Lung (tissue), 12 donors: Measurements from ENCODE around the gene CIT. TPM values are rescaled to one million over a fixed set of nuclear protein-coding genes. Genes with fewer than 3 reads are reported as not detected.
"Not testable (repeated sequence)": the region's sequence is repeated elsewhere in the genome, so short reads cannot be mapped to it uniquely, and the experiment has no call there.

Experiments used
- ATAC-seq: fragments of 200-7000 bp; cut with Tn5 transposase; one replicate; pipeline ENCODE4 v1.9.1; 2020; ENCODE audit warnings: moderate number of reproducible peaks; ENCODE audit not compliant: insufficient read depth, low FRiP score
- DNase-seq, 3 donors: peaks; one replicate each; pipeline ENCODE4 v3.0.0-alpha.2; 2013 to 2017
- H3K27ac ChIP-seq, 2 donors: one replicate each; pipeline ENCODE4 v1.5.1; 2013; ENCODE audit warnings: mild to moderate bottlenecking in 2 of 2, moderate library complexity in 2 of 2, control low read depth in 1 of 2, inconsistent platforms in 1 of 2, low read depth in 1 of 2, low read length in 1 of 2
- H3K27me3 ChIP-seq, 3 donors: one replicate each; pipeline ENCODE4 v1.5.1; 2013; ENCODE audit warnings: low read length in 2 of 3; ENCODE audit not compliant: control insufficient read depth in 3 of 3, insufficient read depth in 3 of 3
- H3K36me3 ChIP-seq, 4 donors: one replicate each; pipeline ENCODE4 v1.5.1; 2013; ENCODE audit warnings: low read length in 4 of 4, mild to moderate bottlenecking in 1 of 4, moderate library complexity in 1 of 4; ENCODE audit not compliant: control insufficient read depth in 4 of 4, insufficient read depth in 4 of 4
- H3K4me1 ChIP-seq, 5 donors: one replicate each; pipeline ENCODE4 v1.5.1; 2013; ENCODE audit warnings: low read length in 5 of 5, mild to moderate bottlenecking in 2 of 5, moderate library complexity in 1 of 5; ENCODE audit not compliant: control insufficient read depth in 5 of 5, insufficient read depth in 5 of 5
- H3K4me3 ChIP-seq: one replicate; pipeline ENCODE4 v1.5.1; 2013; ENCODE audit warnings: mild to moderate bottlenecking, control low read depth, moderate library complexity
- H3K9ac ChIP-seq, 2 donors: one replicate each; pipeline ENCODE4 v1.5.1; 2013; ENCODE audit warnings: low read length in 2 of 2, control low read depth in 1 of 2; ENCODE audit not compliant: insufficient read depth in 1 of 2
- H3K9me3 ChIP-seq, 4 donors: one replicate each; pipeline ENCODE4 v1.5.1; 2013; ENCODE audit warnings: low read length in 3 of 4, mild to moderate bottlenecking in 1 of 4, moderate library complexity in 1 of 4; ENCODE audit not compliant: control insufficient read depth in 4 of 4, insufficient read depth in 3 of 4
- WGBS, 2 donors: extraction: QIAGEN DNeasy Blood & Tissue Kit; methylation state at CpG; one replicate each; pipeline ENCODE4 v1.1.7; 2013; 5-methylcytosine and 5-hydroxymethylcytosine counted together
- polyA plus RNA-seq, 2 donors: library from polyadenylated mRNA; stranded (reverse); fragments of 200-250 nt; gene quantifications; one replicate each; pipeline ENCODE4 v1.2.1, GENCODE V29; 2013
- total RNA-seq, 2 donors: library from RNA; depleted of rRNA in 1 of 2; stranded (reverse); fragments of >200 nt in 1 of 2; gene quantifications; one replicate each; pipeline ENCODE4 v1.2.1, GENCODE V29; 2014 to 2021
- TF ChIP-seq, protein P1 (sequence below): IDR thresholded peaks from 2 replicates; pipeline ENCODE4 v1.5.1; 2012; ENCODE audit warnings: mild to moderate bottlenecking; ENCODE audit errors: control extremely low read depth, extremely low read depth
- donor health status: control.
- donor health status: control.
- donor health status: Bipolar disorder and iron deficiency.
- donor health status: healthy.
- donor health status: DM: yes; HTN: yes; CAD: no.

The CIT gene
- total and polyA plus RNA-seq, 4 donors: 5.0 to 29.3 (median 14.9) TPM

DNA sequence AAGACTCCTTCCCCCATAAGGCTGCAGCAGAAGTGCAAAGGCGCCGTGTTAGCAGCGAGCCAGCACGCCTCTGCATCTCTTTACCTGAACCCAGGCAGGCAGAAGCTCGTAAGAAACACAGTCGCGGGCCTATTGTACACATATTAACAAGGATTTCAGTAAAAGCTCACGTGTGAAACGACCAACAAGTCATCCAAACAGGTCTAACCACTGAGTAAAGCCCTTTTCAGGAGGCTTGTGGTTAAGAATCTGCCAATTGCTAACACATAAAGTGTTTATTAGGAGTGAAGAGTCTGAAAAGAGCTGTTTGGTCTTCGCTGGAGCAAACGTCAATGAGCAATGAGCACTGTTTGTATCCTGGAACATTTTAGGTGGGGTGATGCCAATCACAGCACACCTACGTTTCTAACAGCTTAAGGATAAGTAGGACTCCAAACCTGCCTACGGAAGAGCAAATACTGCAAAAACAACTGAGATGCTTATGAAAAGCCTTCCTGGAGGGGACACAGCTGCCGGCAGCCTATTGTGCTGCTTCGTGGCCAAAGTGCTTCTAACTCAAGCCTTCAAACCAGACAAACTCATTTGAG, 166.1 kb downstream of the CIT start:
- ATAC-seq (peak; percentile 75), DNase-seq (peak; percentile 33 to 71 (median 55))
- H3K9me3 ChIP-seq: peaks cover 0 to 2% (median 0%) of the 10 kb centered on the region in 4 donors
- H3K27ac ChIP-seq: peak overlapping the region in 1 of 2 donors; percentile 90
- TF ChIP-seq, protein P1, sequence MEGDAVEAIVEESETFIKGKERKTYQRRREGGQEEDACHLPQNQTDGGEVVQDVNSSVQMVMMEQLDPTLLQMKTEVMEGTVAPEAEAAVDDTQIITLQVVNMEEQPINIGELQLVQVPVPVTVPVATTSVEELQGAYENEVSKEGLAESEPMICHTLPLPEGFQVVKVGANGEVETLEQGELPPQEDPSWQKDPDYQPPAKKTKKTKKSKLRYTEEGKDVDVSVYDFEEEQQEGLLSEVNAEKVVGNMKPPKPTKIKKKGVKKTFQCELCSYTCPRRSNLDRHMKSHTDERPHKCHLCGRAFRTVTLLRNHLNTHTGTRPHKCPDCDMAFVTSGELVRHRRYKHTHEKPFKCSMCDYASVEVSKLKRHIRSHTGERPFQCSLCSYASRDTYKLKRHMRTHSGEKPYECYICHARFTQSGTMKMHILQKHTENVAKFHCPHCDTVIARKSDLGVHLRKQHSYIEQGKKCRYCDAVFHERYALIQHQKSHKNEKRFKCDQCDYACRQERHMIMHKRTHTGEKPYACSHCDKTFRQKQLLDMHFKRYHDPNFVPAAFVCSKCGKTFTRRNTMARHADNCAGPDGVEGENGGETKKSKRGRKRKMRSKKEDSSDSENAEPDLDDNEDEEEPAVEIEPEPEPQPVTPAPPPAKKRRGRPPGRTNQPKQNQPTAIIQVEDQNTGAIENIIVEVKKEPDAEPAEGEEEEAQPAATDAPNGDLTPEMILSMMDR: no peak
- H3K4me3 ChIP-seq: no peak overlapping the region
- H3K36me3 ChIP-seq: peaks cover 0 to 28% (median 2%) of the 10 kb centered on the region in 4 donors
- H3K9ac ChIP-seq: no peak overlapping the region
- H3K4me1 ChIP-seq: peaks cover 0 to 14% (median 4%) of the 10 kb centered on the region in 5 donors
- 69 to 88% methylated on average over 15 of the region's 15 CpGs for WGBS, 2 donors
- no peaks in the 10 kb centered on the region for H3K27me3 ChIP-seq

DNA sequence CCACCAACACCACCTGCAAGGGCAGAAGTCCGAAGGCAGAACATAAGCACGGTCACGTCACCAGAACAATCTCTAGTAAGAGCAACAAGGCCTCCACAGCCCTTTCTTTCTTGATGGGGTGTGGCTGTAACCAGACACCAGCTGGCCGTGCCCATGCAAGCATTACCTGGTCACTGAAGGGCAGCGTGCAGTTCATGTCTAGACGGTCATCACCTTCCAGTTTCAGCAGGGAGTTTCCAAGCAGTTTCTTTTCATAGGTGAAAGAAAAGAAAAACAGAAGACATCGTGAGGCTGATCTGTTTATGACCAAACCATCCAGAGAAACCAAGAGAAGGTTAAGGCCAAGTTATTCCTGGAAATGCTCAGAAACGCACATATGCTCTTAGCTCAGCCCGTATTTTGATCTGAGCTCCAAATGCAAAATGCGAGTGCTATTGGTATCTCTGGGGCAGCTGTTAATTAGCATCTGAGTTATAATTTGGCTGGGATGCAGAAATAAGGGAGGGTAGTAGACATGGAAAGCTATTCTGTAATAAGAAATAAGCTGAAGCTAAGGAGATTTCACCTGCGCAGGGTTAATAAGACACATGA, 166.7 kb downstream of the CIT start:
- TF ChIP-seq, protein P1: no peak
- peaks cover 0 to 14% (median 0%) of the 10 kb centered on the region in 5 donors for H3K4me1 ChIP-seq
- WGBS, 2 donors: 65 to 92% methylated on average over 11 of the region's 11 CpGs
- DNase-seq: peak in 2 of 3 donors; percentile 29
- peak overlapping the region in 1 of 2 donors; percentile 63 for H3K27ac ChIP-seq
- peak overlapping the region in 1 of 2 donors; percentile 17 for H3K9ac ChIP-seq
- peaks cover 0 to 28% (median 2%) of the 10 kb centered on the region in 4 donors for H3K36me3 ChIP-seq
- H3K27me3 ChIP-seq: no peaks in the 10 kb centered on the region
- ATAC-seq: peak; percentile 51
- H3K9me3 ChIP-seq: peaks cover 0 to 2% (median 0%) of the 10 kb centered on the region in 4 donors
- H3K4me3 ChIP-seq: no peak overlapping the region

GRCh38 chr12:119706427-119706826, 170.7 kb downstream of the CIT start:
- peaks cover 0 to 14% (median under 1%) of the 10 kb centered on the region in 4 donors for H3K36me3 ChIP-seq
- H3K27ac ChIP-seq, H3K4me3 ChIP-seq, H3K9ac ChIP-seq, H3K27me3 ChIP-seq, ATAC-seq, H3K9me3 ChIP-seq, DNase-seq: not testable (repeated sequence)
- H3K4me1 ChIP-seq: peaks cover 0 to 11% (median 0%) of the 10 kb centered on the region in 5 donors
- WGBS, 2 donors: 95% methylated on average over 1 of the region's 1 CpG

- WGBS, 2 donors: 89 to 91% methylated on average over 7 of the region's 7 CpGs
- Histone ChIP-seq H3K4me3 (no peak overlapping the region), H3K9me3 (no peaks in the 10 kb centered on the region), H3K27me3 (no peaks in the 10 kb centered on the region), H3K36me3 (peaks cover 0 to 8% (median under 1%) of the 10 kb centered on the region in 4 donors), H3K9ac (no peak overlapping the region), H3K4me1 (peaks cover 0 to 4% (median 0%) of the 10 kb centered on the region in 5 donors), H3K27ac (no peak overlapping the region)
- ATAC-seq (no peak), DNase-seq (no peak)
- TF ChIP-seq, protein P1: no peak
Measured at GRCh38 chr12:119705182-119705581, 171.9 kb downstream of the CIT start.
